Colonic mucosa (tissue), 4 donors: ENCODE data around the gene LPCAT3. TPM values are rescaled to one million over a fixed set of nuclear protein-coding genes. Genes with fewer than 3 reads are reported as not detected.

Experiments used
- DNase-seq: peaks from one replicate; pipeline ENCODE4 v3.0.0-alpha.2; 2020
- H3K27ac ChIP-seq: fragments of 200-600 bp; one replicate; pipeline ENCODE4 v1.8.0; 2021
- H3K27me3 ChIP-seq: fragments of 200-600 bp; one replicate; pipeline ENCODE4 v1.8.0; 2021
- H3K36me3 ChIP-seq: fragments of 200-600 bp; one replicate; pipeline ENCODE4 v1.8.0; 2021
- H3K4me1 ChIP-seq: fragments of 200-600 bp; one replicate; pipeline ENCODE4 v1.8.0; 2021; ENCODE audit warnings: mild to moderate bottlenecking
- H3K4me3 ChIP-seq: fragments of 200-600 bp; one replicate; pipeline ENCODE4 v1.8.0; 2021
- H3K9ac ChIP-seq, 2 donors: one replicate each; pipeline ENCODE4 v1.7.0; 2013; ENCODE audit warnings: control low read depth in 2 of 2, low read depth in 2 of 2, low read length in 2 of 2
- H3K9me3 ChIP-seq: fragments of 200-600 bp; one replicate; pipeline ENCODE4 v1.8.0; 2021
- intact Hi-C: fragments of 100-400 bp; cut with DNase I; formaldehyde crosslinking; loops from one replicate; pipeline ENCODE4 v1.14.1; 2022
- total RNA-seq, 2 donors: library from RNA; stranded (reverse); fragmentation: NEBNext Ultra II Directional in 1 of 2; extraction: Animal tissue kit (Norgen Biotek cat#: 25700) in 1 of 2; gene quantifications; one replicate each; pipeline ENCODE4 v1.2.1, GENCODE V29; 2021
- TF ChIP-seq, protein P1 (sequence below): fragments of 200-600 bp; IDR thresholded peaks from one replicate; pipeline ENCODE4 v1.8.0; 2022; ENCODE audit warnings: antibody characterized with exemption, mild to moderate bottlenecking
- donor health status: healthy.
- donor health status: DM: no; HTN: no; CAD: no.
- donor health status: DM: no; HTN: no; CAD: no.

The LPCAT3 gene
- total RNA-seq, 2 donors from 2014 or later: 71.8 to 77.9 TPM

DNA sequence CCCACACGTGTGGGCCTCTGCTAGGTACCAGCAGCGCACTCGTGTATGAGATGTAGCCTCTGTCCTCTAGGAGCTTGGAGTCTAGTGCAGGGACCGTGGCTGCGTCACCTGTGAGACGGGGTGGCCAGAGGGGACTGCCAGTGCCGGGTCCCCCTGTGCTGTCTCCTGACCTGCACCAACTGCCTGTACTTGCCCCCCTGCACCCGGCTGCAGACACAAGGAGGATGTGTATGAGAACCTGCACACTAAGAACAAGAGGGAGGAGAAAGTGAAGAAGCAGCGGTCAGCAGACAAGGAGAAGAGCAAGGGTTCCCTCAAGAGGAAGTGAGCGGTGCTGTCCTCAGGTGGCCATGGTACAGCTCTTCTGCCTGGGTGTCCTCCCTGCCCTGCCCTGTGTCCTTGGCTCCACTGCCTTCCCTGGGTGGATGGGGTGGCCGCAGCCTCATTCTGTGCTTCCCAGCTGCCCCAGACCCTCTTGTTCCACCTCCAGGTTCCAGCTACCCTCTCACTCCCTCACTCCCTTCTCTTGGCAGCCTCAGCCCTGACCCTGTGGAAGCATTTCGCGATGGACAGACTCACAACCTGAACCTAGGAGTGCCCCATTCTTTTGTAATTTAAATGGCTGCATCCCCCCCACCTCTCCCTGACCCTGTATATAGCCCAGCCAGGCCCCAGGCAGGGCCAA lies 57.5 kb downstream of the LPCAT3 start:
- intact Hi-C loops: no loop called here
- no peaks in the 10 kb centered on the region for H3K36me3 ChIP-seq
- TF ChIP-seq, protein P1, sequence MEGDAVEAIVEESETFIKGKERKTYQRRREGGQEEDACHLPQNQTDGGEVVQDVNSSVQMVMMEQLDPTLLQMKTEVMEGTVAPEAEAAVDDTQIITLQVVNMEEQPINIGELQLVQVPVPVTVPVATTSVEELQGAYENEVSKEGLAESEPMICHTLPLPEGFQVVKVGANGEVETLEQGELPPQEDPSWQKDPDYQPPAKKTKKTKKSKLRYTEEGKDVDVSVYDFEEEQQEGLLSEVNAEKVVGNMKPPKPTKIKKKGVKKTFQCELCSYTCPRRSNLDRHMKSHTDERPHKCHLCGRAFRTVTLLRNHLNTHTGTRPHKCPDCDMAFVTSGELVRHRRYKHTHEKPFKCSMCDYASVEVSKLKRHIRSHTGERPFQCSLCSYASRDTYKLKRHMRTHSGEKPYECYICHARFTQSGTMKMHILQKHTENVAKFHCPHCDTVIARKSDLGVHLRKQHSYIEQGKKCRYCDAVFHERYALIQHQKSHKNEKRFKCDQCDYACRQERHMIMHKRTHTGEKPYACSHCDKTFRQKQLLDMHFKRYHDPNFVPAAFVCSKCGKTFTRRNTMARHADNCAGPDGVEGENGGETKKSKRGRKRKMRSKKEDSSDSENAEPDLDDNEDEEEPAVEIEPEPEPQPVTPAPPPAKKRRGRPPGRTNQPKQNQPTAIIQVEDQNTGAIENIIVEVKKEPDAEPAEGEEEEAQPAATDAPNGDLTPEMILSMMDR: no peak
- no peak overlapping the region for H3K4me3 ChIP-seq
- H3K9me3 ChIP-seq: no peaks in the 10 kb centered on the region
- peak; percentile 45 for DNase-seq
- peaks cover 23% of the 10 kb centered on the region for H3K4me1 ChIP-seq
- peak overlapping the region; percentile 95 for H3K27ac ChIP-seq
- H3K9ac ChIP-seq: peak overlapping the region; percentile 58 to 98
- no peaks in the 10 kb centered on the region for H3K27me3 ChIP-seq

DNA sequence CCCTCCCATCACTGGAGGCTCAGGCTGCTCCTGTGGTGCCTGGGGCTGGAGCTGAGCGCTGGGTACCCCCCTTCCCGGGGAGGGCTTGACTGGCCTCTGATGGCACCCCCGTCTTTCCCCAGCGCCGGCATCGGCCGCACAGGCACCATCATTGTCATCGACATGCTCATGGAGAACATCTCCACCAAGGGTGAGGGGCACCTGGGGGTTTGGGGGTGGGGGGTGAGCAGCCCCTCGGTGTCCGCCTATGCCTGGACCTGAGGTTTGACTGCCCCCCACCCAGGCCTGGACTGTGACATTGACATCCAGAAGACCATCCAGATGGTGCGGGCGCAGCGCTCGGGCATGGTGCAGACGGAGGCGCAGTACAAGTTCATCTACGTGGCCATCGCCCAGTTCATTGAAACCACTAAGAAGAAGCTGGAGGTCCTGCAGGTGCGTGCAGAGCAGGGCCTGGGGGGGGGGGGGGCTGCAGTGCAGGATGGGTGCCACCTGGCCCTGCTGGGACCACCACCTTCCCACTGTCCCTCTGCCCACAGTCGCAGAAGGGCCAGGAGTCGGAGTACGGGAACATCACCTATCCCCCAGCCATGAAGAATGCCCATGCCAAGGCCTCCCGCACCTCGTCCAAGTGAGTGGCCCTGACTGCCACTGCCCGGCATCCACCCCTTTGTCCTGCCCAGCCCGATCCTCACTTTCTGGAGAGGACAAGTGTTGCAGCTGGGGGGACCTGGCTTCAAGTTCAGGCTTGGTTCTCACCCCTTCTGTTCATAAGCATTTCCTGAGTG lies 58.3 kb downstream of the LPCAT3 start:
- H3K27me3 ChIP-seq: no peaks in the 10 kb centered on the region
- H3K9ac ChIP-seq: peak overlapping the region in 1 of 2 donors; percentile 98
- no peaks in the 10 kb centered on the region for H3K36me3 ChIP-seq
- intact Hi-C loops: no loop called here
- H3K9me3 ChIP-seq: no peaks in the 10 kb centered on the region
- TF ChIP-seq, protein P1: no peak
- H3K4me3 ChIP-seq: no peak overlapping the region
- peak overlapping the region; percentile 95 for H3K27ac ChIP-seq
- peak; percentile 21 for DNase-seq
- peaks cover 16% of the 10 kb centered on the region for H3K4me1 ChIP-seq

DNA sequence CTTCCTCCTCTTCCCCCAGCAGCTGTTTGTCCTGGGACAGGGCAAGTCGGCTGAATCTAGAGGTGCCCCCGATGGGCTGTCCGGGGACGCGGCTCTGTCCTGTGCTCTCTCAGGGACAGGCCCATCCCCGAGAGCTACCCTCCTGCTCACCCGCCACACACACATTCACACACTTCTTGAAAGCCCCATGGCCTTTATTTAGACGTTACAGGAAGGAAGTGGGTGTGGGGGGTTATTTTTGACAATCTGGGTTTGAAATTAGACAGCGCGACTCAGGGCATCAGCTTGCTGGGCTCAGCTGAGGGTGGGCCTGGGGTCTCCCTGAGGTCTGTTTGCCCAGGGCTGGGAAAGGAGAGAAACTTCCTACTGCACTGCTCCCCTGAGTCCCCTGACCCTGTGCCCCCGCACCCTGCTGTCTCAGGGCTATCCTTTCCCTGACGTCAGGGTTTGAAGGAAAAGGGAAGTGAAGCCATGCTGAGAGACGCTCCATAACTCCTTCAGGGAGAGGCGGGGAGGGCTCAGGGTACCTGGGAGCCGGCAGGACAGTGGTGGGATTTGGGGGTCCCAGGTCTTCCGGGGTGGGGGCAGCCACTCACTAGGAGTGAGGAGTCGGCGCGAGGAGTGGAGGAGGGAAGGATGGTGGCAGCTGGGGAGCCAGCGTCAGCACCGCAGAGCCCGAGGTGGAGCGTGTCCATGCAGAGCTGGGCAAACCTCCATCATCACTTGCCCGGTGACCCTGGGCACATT lies 59.0 kb downstream of the LPCAT3 start:
- Histone ChIP-seq H3K27me3 (no peaks in the 10 kb centered on the region), H3K4me1 (peaks cover 10% of the 10 kb centered on the region), H3K27ac (peak overlapping the region; percentile 95), H3K9me3 (no peaks in the 10 kb centered on the region), H3K36me3 (no peaks in the 10 kb centered on the region), H3K4me3 (no peak overlapping the region), H3K9ac (peak overlapping the region; percentile 38 to 59)
- intact Hi-C loops: no loop called here
- DNase-seq: no peak
- TF ChIP-seq, protein P1: no peak

DNA sequence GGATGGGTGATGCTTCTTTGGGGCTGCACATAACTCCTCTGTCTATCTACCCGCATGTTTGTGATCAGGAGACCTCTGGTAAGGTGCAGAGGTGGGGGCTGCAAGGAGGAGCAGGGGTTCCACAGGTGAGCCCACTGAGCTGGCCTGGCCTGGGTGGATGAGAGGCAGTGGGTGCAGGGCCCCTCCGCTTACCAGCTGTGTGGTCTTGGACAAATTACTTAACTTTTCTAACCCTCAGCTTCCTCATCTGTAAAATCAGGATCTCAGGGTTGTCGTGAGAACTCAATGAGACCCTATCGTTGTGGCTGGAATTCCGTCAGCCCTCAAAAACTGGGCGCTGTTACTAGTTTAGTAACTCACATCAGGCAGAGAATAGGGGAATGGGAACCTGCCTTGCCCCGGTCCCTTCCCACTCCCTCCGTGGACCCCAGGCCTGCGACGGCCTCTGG lies 59.6 kb downstream of the LPCAT3 start:
- Histone ChIP-seq H3K36me3 (no peaks in the 10 kb centered on the region), H3K9me3 (no peaks in the 10 kb centered on the region), H3K9ac (peak overlapping the region; percentile 38 to 59), H3K27me3 (no peaks in the 10 kb centered on the region), H3K4me1 (peaks cover 10% of the 10 kb centered on the region), H3K27ac (peak overlapping the region; percentile 95), H3K4me3 (no peak overlapping the region)
- no peak for DNase-seq
- TF ChIP-seq, protein P1: no peak
- intact Hi-C loops: no loop called here
